ENCODE results near the gene BMF.
A peak's percentile ranks its signal among the peaks of the same experiment; 100 is the strongest.
"Not testable (repeated sequence)": the region's sequence is repeated elsewhere in the genome, so short reads cannot be mapped to it uniquely, and the experiment has no call there.

The BMF gene

GRCh38 chr15:40108855-40109735 is at the start of gene BMF:
Gene BMF, minus strand, starts transcription at chr15:40108879. Its CDS starts 2,793 bp downstream, at chr15:40106086.
- peak within 1 kb of the TSS; percentile 80 for H3K4me3 ChIP-seq (ENCODE audit: low read depth, low read length)
- TF ChIP-seq, protein P1, sequence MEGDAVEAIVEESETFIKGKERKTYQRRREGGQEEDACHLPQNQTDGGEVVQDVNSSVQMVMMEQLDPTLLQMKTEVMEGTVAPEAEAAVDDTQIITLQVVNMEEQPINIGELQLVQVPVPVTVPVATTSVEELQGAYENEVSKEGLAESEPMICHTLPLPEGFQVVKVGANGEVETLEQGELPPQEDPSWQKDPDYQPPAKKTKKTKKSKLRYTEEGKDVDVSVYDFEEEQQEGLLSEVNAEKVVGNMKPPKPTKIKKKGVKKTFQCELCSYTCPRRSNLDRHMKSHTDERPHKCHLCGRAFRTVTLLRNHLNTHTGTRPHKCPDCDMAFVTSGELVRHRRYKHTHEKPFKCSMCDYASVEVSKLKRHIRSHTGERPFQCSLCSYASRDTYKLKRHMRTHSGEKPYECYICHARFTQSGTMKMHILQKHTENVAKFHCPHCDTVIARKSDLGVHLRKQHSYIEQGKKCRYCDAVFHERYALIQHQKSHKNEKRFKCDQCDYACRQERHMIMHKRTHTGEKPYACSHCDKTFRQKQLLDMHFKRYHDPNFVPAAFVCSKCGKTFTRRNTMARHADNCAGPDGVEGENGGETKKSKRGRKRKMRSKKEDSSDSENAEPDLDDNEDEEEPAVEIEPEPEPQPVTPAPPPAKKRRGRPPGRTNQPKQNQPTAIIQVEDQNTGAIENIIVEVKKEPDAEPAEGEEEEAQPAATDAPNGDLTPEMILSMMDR (IDR thresholded peaks at IDR 0.05; ENCODE audit: low read depth, low read length), result no peak

DNA sequence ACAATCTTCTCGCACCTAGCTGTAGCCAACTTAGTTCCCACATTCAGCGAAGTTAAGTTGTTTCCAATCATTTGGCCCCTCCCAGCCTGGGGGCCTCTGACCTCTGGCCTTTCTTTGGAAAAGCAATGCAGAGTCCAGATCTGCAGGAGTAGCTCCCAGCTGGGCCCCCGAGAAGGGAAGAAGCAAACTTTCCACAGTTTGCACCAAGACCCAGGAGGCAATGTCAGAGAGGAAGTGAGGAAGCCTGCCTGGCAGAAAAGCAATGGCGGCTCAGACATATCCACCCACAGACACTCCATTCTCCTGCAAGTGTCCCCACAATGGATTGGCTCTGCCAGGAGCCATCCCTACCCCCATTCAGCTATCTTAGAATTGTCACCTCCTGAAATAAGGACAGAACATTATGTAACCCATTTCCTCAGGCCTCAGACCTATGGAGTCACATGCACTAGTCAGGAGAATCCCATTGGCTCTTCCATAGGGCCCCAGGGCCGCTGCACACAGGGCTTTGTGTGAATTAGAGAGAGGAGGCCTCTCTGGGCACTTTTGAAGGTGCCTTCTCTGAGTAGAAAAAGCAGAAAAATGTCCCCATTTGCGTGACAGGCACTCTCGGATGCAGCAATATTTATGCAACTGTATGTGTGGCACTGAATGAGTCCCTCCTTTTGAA is 49.2 kb upstream of the BMF start:
- no peak overlapping the region for H3K4me3 ChIP-seq (ENCODE audit: low read depth, low read length)
- TF ChIP-seq, protein P1 (IDR thresholded peaks at IDR 0.05; ENCODE audit: low read depth, low read length), result no peak

DNA sequence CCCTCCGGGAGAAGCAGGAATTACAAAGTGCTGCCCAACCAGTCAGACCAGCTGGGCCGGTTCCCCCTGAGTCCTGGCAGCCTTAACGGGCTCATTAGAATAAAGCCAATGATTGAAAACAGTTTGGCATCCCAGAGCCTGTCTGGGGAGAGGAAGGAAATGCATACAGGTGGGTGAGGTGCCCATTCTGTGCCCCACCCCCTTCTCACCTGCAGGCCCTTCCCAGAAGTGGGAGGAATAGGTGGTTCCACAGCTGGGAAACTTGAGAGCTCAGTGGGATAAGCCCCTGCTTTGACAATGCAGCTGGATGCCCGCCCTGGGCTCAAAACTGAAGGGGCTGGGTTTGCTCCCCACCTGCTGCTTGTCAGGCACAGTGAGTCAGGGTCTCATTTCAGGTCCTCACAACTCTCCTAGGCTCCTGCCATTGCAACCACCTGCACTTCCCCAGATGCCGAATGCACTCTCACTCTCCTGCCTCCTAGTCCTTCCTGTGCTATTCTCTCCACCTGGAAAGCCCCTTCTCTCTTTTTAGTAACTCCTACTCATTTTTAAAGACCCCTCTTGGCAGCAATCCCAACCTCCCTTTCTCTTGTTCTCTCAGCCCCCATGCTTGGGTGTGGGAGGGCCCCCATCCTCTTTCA is 46.7 kb upstream of the BMF start:
- H3K4me3 ChIP-seq (ENCODE audit: low read depth, low read length), result no peak overlapping the region
- TF ChIP-seq, protein P1 (IDR thresholded peaks at IDR 0.05; ENCODE audit: low read depth, low read length), result no peak

- H3K4me3 ChIP-seq (ENCODE audit: low read depth, low read length), result not testable (repeated sequence)
Observed at GRCh38 chr15:40154821-40155220, 46.1 kb upstream of the BMF start.

- no peak overlapping the region for H3K4me3 ChIP-seq (ENCODE audit: low read depth, low read length)
- TF ChIP-seq, protein P1 (IDR thresholded peaks at IDR 0.05; ENCODE audit: low read depth, low read length), result no peak
Observed at GRCh38 chr15:40151991-40152390, 43.3 kb upstream of the BMF start.

DNA sequence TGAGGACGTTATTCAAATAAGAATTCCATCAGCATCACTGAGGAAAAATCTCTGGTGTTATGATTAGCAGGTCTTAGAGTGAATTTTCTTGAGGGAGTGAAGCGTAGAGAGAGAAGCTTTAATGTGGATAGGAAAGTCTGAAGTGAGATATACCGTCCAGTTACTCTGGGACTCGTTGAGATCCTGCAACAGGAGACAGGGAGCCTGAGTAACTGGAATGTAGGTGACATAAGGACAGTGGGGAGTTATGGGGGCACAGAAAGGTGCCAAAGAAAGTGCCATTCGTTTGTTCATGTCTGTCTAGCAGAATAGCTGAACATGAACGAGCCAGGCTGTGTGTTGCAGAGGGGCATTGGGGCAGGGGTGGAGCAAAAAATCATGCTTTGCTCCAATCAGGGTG is 42.8 kb upstream of the BMF start:
- no peak overlapping the region for H3K4me3 ChIP-seq (ENCODE audit: low read depth, low read length)
- TF ChIP-seq, protein P1 (IDR thresholded peaks at IDR 0.05; ENCODE audit: low read depth, low read length), result no peak

DNA sequence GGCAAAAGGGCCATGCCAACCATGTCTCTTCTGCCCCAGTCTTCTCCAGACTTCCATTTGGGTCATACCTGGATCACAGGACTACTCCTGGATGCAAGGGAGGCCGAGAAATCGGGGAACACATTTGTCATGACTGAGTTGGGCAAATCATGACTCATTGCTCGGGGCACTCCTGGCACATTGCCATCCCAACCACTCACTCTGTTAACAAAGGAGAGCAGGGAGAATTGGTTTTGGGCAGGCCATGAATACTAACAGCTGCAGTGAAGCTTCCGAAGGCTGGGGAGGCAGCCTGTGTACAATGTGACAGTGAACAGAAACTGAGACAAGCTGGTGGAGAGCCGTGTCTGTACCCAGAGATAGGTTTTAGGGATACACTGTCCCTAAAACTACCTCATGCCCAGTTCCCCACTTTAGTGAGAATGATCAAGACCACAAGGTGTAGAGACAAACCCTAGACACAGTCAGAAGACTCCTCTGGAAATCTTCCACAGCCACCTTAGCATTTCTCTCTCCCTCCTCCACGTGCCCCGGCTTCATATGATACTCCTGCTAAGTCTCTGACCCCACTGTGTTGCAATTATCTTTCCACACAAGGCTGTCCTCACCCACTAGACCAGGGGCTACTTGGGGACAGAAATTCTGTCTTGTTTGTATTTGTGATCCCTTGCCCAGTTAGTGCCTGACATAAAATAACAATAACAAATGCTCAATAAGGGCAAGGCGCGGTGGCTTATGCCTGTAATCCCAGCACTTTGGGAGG is 41.7 kb upstream of the BMF start:
- TF ChIP-seq, protein P1 (IDR thresholded peaks at IDR 0.05; ENCODE audit: low read depth, low read length), result no peak
- H3K4me3 ChIP-seq (ENCODE audit: low read depth, low read length), result no peak overlapping the region
